GM19397 (cell line): ENCODE results near the gene TEX53.

ENCODE experiments used
- ATAC-seq: cut with Tn5 transposase; IDR thresholded peaks from one replicate; pipeline ENCODE4 v1.9.1; 2021; ENCODE audit warnings: mild to moderate bottlenecking, moderate library complexity; ENCODE audit not compliant: unreplicated experiment

Gene TEX53

GRCh38 chr9:114680259-114681001 lies 22.8 kb upstream of the TEX53 start:
- no peak for ATAC-seq

GRCh38 chr9:114678795-114679194 lies 21.2 kb upstream of the TEX53 start:
- ATAC-seq: no peak

- ATAC-seq: no peak
These were observed 20.5 kb upstream of the TEX53 start for GRCh38 chr9:114678130-114678529.

GRCh38 chr9:114677418-114677817 lies 19.8 kb upstream of the TEX53 start:
- no peak for ATAC-seq

GRCh38 chr9:114676901-114677300 lies 19.3 kb upstream of the TEX53 start:
- ATAC-seq: no peak

- no peak for ATAC-seq
These were observed 17.4 kb upstream of the TEX53 start for GRCh38 chr9:114674798-114675540.

GRCh38 chr9:114674076-114674797 lies 16.6 kb upstream of the TEX53 start:
- ATAC-seq: no peak

- ATAC-seq: no peak
These were observed 14.0 kb upstream of the TEX53 start for GRCh38 chr9:114671605-114672004.

GRCh38 chr9:114669961-114670360 lies 12.4 kb upstream of the TEX53 start:
- ATAC-seq: no peak

- no peak for ATAC-seq
These were observed 10.5 kb upstream of the TEX53 start for GRCh38 chr9:114668146-114668545.

GRCh38 chr9:114666851-114667250 lies 9.2 kb upstream of the TEX53 start:
- no peak for ATAC-seq

GRCh38 chr9:114666401-114666800 lies 8.8 kb upstream of the TEX53 start:
- ATAC-seq: no peak

- ATAC-seq: no peak
These were observed 6.6 kb upstream of the TEX53 start for GRCh38 chr9:114664181-114664580.

- ATAC-seq: no peak
These were observed 4.7 kb upstream of the TEX53 start for GRCh38 chr9:114662081-114662989.

GRCh38 chr9:114656301-114656700 lies 1.3 kb downstream of the TEX53 start:
- ATAC-seq: no peak

- ATAC-seq: no peak
These were observed 1.9 kb downstream of the TEX53 start for GRCh38 chr9:114655689-114656088.

- no peak for ATAC-seq
These were observed 3.9 kb downstream of the TEX53 start for GRCh38 chr9:114653556-114654159.

GRCh38 chr9:114652776-114653555 lies 4.6 kb downstream of the TEX53 start:
- no peak for ATAC-seq

- no peak for ATAC-seq
These were observed 13.7 kb downstream of the TEX53 start for GRCh38 chr9:114643896-114644295.

- no peak for ATAC-seq
These were observed 14.6 kb downstream of the TEX53 start for GRCh38 chr9:114643001-114643400.
